ENCODE data around the gene ZNF221. TPM values are rescaled to one million over a fixed set of nuclear protein-coding genes. Genes with fewer than 3 reads are reported as not detected.

The ZNF221 gene
- total RNA-seq, 4 donors from 2014 or later: 2.5 to 4.3 (median 3.6) TPM

- no peak overlapping the region for H3K4me3 ChIP-seq (ENCODE audit: low read depth, poor library complexity, severe bottlenecking)
- WGBS, 2 donors: 100% methylated on average over 1 of the region's 1 CpG
- TF ChIP-seq CTCF (IDR thresholded peaks at IDR 0.05): no peak
- TF ChIP-seq POLR2A (IDR thresholded peaks at IDR 0.05): no peak
- intact Hi-C loops (cut with DNase I; ENCODE audit: low total_unique reads): no loop called here
- DNase-seq (ENCODE audit: low spot score in 2 of 2): no peak
Measured at GRCh38 chr19:43908659-43909058, 42.4 kb upstream of the ZNF221 start.

GRCh38 chr19:43910884-43911283, 40.1 kb upstream of the ZNF221 start:
- TF ChIP-seq POLR2A (IDR thresholded peaks at IDR 0.05) (no peak), CTCF (IDR thresholded peaks at IDR 0.05) (no peak)
- intact Hi-C loops (cut with DNase I; ENCODE audit: low total_unique reads): no loop called here
- H3K4me3 ChIP-seq (ENCODE audit: low read depth, poor library complexity, severe bottlenecking): no peak overlapping the region
- DNase-seq (ENCODE audit: low spot score in 2 of 2): no peak

- no peak for DNase-seq (ENCODE audit: low spot score in 2 of 2)
- H3K4me3 ChIP-seq (ENCODE audit: low read depth, poor library complexity, severe bottlenecking): no peak overlapping the region
- TF ChIP-seq CTCF (IDR thresholded peaks at IDR 0.05): no peak
- intact Hi-C loops (cut with DNase I; ENCODE audit: low total_unique reads): no loop called here
- 96 to 100% methylated on average over 7 of the region's 7 CpGs for WGBS, 2 donors
Measured at GRCh38 chr19:43913383-43913782, 37.6 kb upstream of the ZNF221 start.

GRCh38 chr19:43914051-43914450, 37.0 kb upstream of the ZNF221 start:
- DNase-seq (ENCODE audit: low spot score in 2 of 2): no peak
- H3K4me3 ChIP-seq (ENCODE audit: low read depth, poor library complexity, severe bottlenecking): no peak overlapping the region
- intact Hi-C loops (cut with DNase I; ENCODE audit: low total_unique reads): no loop called here
- WGBS, 2 donors: 67 to 80% methylated on average over 3 of the region's 3 CpGs
- TF ChIP-seq CTCF (IDR thresholded peaks at IDR 0.05) (no peak), POLR2A (IDR thresholded peaks at IDR 0.05) (no peak)

GRCh38 chr19:43923875-43924274, 27.2 kb upstream of the ZNF221 start:
- DNase-seq (ENCODE audit: low spot score in 2 of 2): no peak
- H3K4me3 ChIP-seq (ENCODE audit: low read depth, poor library complexity, severe bottlenecking): no peak overlapping the region
- intact Hi-C loops (cut with DNase I; ENCODE audit: low total_unique reads): no loop called here
- TF ChIP-seq POLR2A (IDR thresholded peaks at IDR 0.05) (no peak), CTCF (IDR thresholded peaks at IDR 0.05) (no peak)

GRCh38 chr19:43928820-43929219, 22.2 kb upstream of the ZNF221 start:
- no peak for DNase-seq (ENCODE audit: low spot score in 2 of 2)
- intact Hi-C loops (cut with DNase I; ENCODE audit: low total_unique reads): no loop called here
- WGBS, 2 donors: 95% methylated on average over 5 of the region's 5 CpGs
- no peak overlapping the region for H3K4me3 ChIP-seq (ENCODE audit: low read depth, poor library complexity, severe bottlenecking)
- TF ChIP-seq CTCF (IDR thresholded peaks at IDR 0.05) (no peak), POLR2A (IDR thresholded peaks at IDR 0.05) (no peak)
